Astrocyte of the hippocampus (primary cell): ENCODE measurements around the gene CACNA1C.
"Not testable (repeated sequence)": the region's sequence is repeated elsewhere in the genome, so short reads cannot be mapped to it uniquely, and the experiment has no call there.

Source experiments
- DNase-seq: peaks from one replicate; pipeline ENCODE4 v3.0.0; 2011; ENCODE audit warnings: low read depth, low spot score

The CACNA1C gene

GRCh38 chr12:2739069-2739468 is 686.3 kb downstream of the CACNA1C start:
- no peak for DNase-seq

- peak; percentile 49 for DNase-seq
Measured at GRCh38 chr12:2739832-2740641, 687.2 kb downstream of the CACNA1C start.

GRCh38 chr12:2742037-2742436 is 689.2 kb downstream of the CACNA1C start:
- not testable (repeated sequence) for DNase-seq

- no peak for DNase-seq
Measured at GRCh38 chr12:2743478-2743877, 690.7 kb downstream of the CACNA1C start.

- peak; percentile 14 for DNase-seq
Measured at GRCh38 chr12:2745655-2746054, 692.9 kb downstream of the CACNA1C start.
